H54 (cell line): ENCODE measurements around the gene CD7.
A peak's percentile ranks its signal among the peaks of the same experiment; 100 is the strongest.

ENCODE experiments used
- DNase-seq: peaks from one replicate; pipeline ENCODE4 v3.0.0; 2011; ENCODE audit warnings: low spot score, mixed read lengths; ENCODE audit not compliant: insufficient read length
- FAIRE-seq: peaks from 3 replicates; lab custom pipeline; 2011; peaks lifted over from hg19 to GRCh38; lab: Jason Lieb, UNC
- POLR2A ChIP-seq: IDR thresholded peaks from 2 replicates; pipeline ENCODE4 v1.6.1; 2011; ENCODE audit warnings: low read depth, mild to moderate bottlenecking, low read length

CD7 gene

GRCh38 chr17:82272495-82273326 is 44.7 kb downstream of the CD7 start:
- no peak for TF ChIP-seq POLR2A
- FAIRE-seq = no peak
- no peak for DNase-seq

- FAIRE-seq (no peak), DNase-seq (no peak)
- no peak for TF ChIP-seq POLR2A
Observed at GRCh38 chr17:82271401-82271800, 46.0 kb downstream of the CD7 start.

- DNase-seq (no peak), FAIRE-seq (no peak)
- no peak for TF ChIP-seq POLR2A
Observed at GRCh38 chr17:82270651-82271050, 46.8 kb downstream of the CD7 start.

GRCh38 chr17:82269882-82270500 is 47.4 kb downstream of the CD7 start:
- no peak for TF ChIP-seq POLR2A
- FAIRE-seq (no peak), DNase-seq (no peak)

- DNase-seq = no peak
- no peak for FAIRE-seq
- no peak for TF ChIP-seq POLR2A
Observed at GRCh38 chr17:82269138-82269881, 48.1 kb downstream of the CD7 start.

- no peak for TF ChIP-seq POLR2A
- FAIRE-seq = no peak
- DNase-seq = peak; percentile 97
Observed at GRCh38 chr17:82267575-82268379, 49.6 kb downstream of the CD7 start.

GRCh38 chr17:82266142-82266541 is 51.3 kb downstream of the CD7 start:
- no peak for TF ChIP-seq POLR2A
- FAIRE-seq = no peak

More at GRCh38 chr17:82266142-82266541, 51.3 kb downstream of the CD7 start:
- no peak for DNase-seq
